AG09319 (cell line): Measurements from ENCODE around the gene SCYL3.

Experiments
- DNase-seq: peaks from one replicate; pipeline ENCODE4 v3.0.0-alpha.2; 2010; ENCODE audit warnings: low read depth; ENCODE audit errors: extremely low read depth
- TF ChIP-seq, protein P1 (sequence below): IDR thresholded peaks from 2 replicates; pipeline ENCODE4 v1.5.1; 2011; ENCODE audit warnings: low read depth, mild to moderate bottlenecking, inconsistent platforms, low read length, moderate library complexity

Gene SCYL3

DNA sequence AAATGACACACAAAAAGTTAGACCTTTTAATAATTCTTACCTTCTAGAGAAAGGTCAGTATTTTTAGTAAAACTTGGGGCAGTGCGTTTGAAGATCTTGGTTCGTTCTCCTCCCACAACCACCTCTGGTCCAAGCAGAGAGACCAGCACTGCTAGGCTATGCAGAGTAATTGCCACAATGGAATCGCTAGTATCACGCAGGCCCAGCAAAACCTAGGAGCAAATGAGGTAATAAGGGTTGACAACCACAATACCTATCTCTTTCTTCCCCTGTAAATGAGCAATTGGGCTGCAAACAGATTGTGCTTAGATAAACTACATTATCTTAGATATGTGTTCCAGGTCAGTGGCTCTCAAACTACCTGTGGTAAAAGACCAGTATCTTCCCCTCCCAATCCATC lies 34.7 kb downstream of the SCYL3 start:
- no peak for DNase-seq
- TF ChIP-seq, protein P1, sequence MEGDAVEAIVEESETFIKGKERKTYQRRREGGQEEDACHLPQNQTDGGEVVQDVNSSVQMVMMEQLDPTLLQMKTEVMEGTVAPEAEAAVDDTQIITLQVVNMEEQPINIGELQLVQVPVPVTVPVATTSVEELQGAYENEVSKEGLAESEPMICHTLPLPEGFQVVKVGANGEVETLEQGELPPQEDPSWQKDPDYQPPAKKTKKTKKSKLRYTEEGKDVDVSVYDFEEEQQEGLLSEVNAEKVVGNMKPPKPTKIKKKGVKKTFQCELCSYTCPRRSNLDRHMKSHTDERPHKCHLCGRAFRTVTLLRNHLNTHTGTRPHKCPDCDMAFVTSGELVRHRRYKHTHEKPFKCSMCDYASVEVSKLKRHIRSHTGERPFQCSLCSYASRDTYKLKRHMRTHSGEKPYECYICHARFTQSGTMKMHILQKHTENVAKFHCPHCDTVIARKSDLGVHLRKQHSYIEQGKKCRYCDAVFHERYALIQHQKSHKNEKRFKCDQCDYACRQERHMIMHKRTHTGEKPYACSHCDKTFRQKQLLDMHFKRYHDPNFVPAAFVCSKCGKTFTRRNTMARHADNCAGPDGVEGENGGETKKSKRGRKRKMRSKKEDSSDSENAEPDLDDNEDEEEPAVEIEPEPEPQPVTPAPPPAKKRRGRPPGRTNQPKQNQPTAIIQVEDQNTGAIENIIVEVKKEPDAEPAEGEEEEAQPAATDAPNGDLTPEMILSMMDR, result no peak

DNA sequence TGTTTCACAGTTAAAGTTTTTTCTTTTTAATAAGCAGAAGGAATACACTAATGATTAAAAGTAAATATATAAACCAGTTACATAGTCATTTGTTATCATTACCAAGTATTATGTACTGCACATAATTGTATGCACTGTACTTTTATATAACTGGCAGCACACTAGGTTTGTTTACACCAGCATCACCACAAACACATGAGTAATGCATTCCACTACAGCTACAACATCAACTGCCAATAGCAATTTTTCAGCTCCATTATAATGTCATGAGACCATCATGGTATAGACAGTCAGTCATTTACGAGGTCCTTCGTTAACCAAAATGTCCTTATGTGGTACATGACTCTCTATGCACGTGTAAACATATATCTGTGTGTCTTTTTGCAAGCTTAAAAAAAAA lies 35.2 kb downstream of the SCYL3 start:
- TF ChIP-seq, protein P1, result no peak
- DNase-seq, result no peak

DNA sequence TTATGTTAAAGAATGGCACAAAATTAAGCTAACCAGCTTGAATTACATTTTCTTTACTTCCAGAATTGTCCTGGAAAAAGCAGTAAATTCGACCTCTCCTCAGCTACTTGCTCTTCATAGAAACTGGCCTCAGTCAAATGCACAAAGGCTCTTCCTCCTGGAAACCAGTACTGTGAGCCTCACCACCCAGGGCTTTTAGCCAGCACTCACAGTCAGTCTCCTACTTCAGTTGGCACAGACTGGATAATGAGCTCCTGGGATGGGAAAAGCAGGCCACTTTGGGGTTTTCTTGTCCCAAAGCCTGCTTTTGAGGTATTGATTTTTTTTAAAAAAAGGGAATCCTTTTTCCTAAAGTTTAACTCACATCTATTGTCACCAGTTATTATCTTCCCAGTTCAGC lies 40.4 kb downstream of the SCYL3 start:
- no peak for DNase-seq

DNA sequence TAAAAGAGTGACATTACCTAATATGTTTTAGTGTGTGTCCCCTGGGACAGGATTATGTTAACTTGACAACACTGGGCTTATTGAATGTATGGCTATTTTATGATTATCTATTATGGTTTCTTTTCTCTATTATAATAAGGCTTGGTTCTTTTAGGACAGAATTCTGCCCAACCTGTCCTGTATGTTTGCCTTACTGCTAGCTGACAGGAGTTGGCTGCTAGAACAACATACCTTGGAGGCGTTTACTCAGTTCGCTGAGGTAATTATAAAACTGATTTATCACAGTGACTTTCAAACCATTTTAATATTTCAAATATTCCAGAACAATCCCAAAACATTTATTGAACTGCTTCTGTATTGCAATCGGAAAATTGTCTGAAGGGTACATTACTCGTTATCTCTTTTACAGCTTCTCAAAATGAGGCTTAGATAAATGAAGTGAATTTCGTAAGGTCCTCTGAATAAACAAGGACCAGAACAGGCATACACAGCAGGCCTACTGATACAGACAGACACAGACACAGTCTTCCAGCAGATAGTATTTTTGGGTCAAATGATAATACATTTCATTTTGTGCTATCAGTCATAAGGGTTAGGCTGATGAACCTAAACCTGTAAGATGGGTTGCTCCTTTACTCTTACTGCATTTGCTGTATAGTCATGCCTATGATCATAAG lies 44.2 kb downstream of the SCYL3 start:
- TF ChIP-seq, protein P1, result no peak

More for the DNA sequence above, 40.4 kb downstream of the SCYL3 start:
- TF ChIP-seq, protein P1, result no peak

DNA sequence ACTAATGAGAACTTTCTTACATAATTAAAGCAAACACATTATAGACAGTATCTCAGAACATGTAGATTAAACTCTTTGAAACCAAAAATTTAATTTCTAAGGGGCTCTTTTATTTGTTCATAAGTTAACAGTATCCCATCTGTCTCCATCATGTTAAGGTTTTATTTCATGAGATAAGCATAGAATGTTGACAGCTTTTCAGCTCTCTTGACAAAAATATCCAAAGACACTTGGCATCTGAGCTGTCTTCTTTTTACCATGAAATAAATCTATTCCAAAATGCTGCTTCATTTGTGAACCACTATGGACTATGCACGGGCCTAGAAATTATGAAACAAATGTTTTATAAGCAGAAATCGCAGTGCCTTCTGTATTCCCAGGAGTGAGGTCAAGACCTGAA lies 45.2 kb downstream of the SCYL3 start:
- TF ChIP-seq, protein P1, result no peak
- no peak for DNase-seq

More for the DNA sequence above, 44.2 kb downstream of the SCYL3 start:
- no peak for DNase-seq

DNA sequence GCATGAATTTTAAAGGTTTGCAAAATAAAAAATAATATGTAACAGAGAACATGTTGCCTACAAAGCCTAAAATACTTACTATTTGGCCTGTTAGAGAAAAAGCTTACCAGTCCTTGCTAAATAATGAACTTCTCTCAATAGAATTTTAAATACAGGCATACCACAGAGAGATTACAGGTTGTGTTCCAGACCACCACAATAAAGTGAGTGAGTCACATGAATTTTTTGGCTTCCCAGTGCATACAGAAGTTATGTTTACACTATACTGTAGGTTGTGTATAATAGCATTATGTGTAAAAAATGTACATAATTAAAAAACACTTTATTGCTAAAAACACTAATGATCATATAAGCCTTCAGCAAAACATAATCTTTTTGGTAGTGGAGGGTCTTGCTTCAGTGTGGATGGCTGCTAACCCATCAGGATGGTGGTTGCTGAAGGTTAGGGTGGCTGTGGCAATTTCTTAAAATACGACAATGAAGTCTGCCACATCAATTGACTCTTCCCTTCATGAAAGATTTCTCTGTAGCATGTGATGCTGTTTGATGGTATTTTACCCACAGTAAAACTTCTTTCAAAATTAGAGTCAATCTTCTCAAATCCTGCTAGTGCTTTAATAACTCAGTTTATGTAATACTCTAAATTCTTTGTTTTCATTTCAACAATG lies 48.6 kb downstream of the SCYL3 start:
- DNase-seq, result no peak
- TF ChIP-seq, protein P1, result no peak

DNA sequence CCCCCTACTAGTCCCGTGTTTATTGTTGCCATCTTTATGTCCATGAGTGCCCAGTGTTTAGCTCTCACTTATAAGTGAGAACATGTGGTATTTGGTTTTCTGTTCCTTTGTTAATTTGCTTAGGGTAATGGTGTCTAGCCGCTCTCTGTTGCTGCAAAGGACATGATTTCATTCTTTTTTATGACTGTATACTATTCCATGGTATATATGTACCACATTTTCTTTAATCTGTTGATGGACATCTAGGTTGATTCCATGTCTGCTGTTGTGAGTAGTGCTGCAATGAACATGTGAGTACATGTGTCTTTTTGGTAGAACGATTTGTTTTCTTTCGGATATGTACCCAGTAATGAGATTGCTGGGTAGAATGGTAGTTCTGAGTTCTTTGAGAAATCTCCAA lies 54.8 kb downstream of the SCYL3 start:
- TF ChIP-seq, protein P1, result no peak

More for the DNA sequence above, 54.8 kb downstream of the SCYL3 start:
- no peak for DNase-seq
